Chondrocyte (in vitro differentiated cells): Measurements from ENCODE around the gene CRYGB. TPM values are rescaled to one million over a fixed set of nuclear protein-coding genes. Genes with fewer than 3 reads are reported as not detected.

Experiments
- DNase-seq: peaks from one replicate; pipeline ENCODE4 v3.0.0; 2021; ENCODE audit warnings: mixed read lengths, low spot score
- H3K27ac Mint-ChIP-seq: one replicate; pipeline ENCODE4 v1.8.0; 2021; ENCODE audit warnings: mild to moderate bottlenecking, moderate library complexity, mixed read lengths; ENCODE audit not compliant: unreplicated experiment
- H3K27me3 Mint-ChIP-seq: 2 replicates; pipeline ENCODE4 v1.8.0; 2021; ENCODE audit warnings: low read depth, mixed read lengths
- H3K36me3 Mint-ChIP-seq: 2 replicates; pipeline ENCODE4 v1.8.0; 2021; ENCODE audit warnings: low read depth, mixed read lengths
- H3K4me1 Mint-ChIP-seq: 2 replicates; pipeline ENCODE4 v1.8.0; 2021; ENCODE audit warnings: low read depth, mild to moderate bottlenecking, mixed read lengths
- H3K4me3 Mint-ChIP-seq: one replicate; pipeline ENCODE4 v1.8.0; 2021; ENCODE audit warnings: mild to moderate bottlenecking, moderate library complexity, mixed read lengths; ENCODE audit not compliant: unreplicated experiment
- H3K9me3 Mint-ChIP-seq: 2 replicates; pipeline ENCODE4 v1.8.0; 2021; ENCODE audit warnings: low read depth, mixed read lengths
- total RNA-seq: library from RNA; stranded (reverse); gene quantifications from 3 replicates; pipeline ENCODE4 v1.2.1, GENCODE V29; 2021
- TF ChIP-seq, protein P1 (sequence below): fragments of 200-600 bp; sonication (generic); IDR thresholded peaks from 2 replicates; pipeline ENCODE4 v1.5.0; 2021; ENCODE audit warnings: antibody characterized with exemption, mild to moderate bottlenecking, moderate library complexity

CRYGB gene
- total RNA-seq, 1 donor from 2014 or later, result not detected

DNA sequence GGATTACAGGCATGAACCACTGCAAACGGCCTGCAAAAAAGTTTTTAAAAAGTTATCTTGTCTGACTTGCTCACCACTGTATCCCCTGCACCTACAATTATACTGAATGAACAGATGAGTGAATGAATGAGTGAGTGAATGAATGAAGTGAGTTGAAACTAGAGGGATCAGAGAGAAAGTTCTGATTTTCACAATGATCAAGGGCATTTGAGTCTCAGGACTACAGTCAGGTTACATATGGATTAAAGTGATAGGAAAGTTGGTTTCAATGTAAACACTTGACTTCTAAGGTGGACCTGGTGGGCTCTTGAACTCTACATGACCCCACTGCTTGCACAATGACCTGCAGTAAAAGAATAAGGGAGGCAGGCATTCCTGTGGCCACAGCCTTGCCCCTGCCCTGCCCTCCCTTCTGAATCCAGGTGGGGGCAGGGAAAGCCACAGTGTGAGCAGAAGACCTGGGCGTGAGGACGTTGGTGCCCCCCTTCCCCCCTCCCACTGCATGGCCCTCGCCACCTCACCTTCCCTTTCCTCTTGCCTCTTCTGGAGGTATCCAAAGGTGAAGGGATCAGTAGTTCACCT lies 33.2 kb upstream of the CRYGB start:
- H3K27me3 Mint-ChIP-seq, result peaks cover 23% of the 10 kb centered on the region
- H3K27ac Mint-ChIP-seq, result no peak overlapping the region
- TF ChIP-seq, protein P1, sequence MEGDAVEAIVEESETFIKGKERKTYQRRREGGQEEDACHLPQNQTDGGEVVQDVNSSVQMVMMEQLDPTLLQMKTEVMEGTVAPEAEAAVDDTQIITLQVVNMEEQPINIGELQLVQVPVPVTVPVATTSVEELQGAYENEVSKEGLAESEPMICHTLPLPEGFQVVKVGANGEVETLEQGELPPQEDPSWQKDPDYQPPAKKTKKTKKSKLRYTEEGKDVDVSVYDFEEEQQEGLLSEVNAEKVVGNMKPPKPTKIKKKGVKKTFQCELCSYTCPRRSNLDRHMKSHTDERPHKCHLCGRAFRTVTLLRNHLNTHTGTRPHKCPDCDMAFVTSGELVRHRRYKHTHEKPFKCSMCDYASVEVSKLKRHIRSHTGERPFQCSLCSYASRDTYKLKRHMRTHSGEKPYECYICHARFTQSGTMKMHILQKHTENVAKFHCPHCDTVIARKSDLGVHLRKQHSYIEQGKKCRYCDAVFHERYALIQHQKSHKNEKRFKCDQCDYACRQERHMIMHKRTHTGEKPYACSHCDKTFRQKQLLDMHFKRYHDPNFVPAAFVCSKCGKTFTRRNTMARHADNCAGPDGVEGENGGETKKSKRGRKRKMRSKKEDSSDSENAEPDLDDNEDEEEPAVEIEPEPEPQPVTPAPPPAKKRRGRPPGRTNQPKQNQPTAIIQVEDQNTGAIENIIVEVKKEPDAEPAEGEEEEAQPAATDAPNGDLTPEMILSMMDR, result no peak
- H3K36me3 Mint-ChIP-seq, result no peaks in the 10 kb centered on the region
- H3K4me1 Mint-ChIP-seq, result peaks cover 4% of the 10 kb centered on the region
- H3K4me3 Mint-ChIP-seq, result no peak overlapping the region
- no peak for DNase-seq
- no peaks in the 10 kb centered on the region for H3K9me3 Mint-ChIP-seq

DNA sequence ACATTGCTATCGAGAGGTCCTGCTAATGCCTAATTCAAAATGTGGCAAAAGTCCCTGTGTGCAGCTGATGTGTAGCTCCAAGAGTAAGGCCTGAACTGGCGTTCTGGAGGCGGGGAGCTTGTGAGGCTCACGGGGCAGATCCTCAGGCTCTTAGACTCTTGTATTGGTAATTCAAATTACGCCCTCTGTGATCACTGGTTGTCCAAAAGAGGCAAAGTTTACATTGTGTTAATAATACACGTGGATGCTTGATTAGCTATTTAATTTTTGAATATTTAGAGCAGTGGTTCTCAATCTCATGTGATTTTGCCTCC lies 29.8 kb upstream of the CRYGB start:
- Mint-ChIP-seq H3K9me3 (no peaks in the 10 kb centered on the region), H3K27ac (no peak overlapping the region), H3K4me1 (peaks cover 4% of the 10 kb centered on the region), H3K4me3 (no peak overlapping the region), H3K27me3 (peaks cover 5% of the 10 kb centered on the region), H3K36me3 (no peaks in the 10 kb centered on the region)
- TF ChIP-seq, protein P1, result no peak
- no peak for DNase-seq

DNA sequence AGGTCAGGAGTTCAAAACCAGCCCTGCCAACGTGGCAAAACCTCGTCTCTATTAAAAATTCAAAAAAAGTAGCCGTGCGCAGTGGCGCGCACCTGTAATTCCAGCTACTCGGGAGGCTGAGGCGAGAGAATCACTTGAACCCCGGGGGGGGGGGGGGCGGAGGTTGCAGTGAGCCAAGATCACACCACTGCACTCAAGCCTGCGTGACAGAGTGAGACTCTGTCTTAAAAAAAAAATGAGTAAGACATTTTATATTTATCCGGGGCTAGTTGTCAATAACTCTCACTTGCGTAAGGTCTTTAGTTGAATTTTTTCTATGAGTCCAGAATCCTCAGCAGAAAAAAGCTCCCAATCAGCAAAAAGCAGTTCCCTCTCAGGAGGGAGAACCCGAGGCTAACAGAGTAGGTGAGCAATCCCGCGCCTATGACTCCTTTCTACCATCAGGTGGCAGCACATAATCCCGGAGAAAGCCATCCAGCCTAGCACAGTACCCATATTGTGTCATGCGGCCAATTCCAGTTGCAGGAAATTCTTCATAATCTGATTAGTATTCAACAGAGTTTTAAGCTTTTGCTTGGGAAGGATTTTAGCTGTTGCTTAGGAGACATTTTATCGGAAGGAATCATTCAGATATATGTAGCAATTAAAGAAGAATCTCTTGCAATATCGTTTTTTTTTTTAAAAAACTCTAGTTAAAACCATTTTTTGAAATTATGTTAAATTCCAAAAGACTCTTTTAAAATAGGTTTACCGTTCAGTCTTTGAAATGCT lies 29.3 kb upstream of the CRYGB start:
- H3K9me3 Mint-ChIP-seq, result no peaks in the 10 kb centered on the region
- TF ChIP-seq, protein P1, result peak; percentile 90
- H3K27me3 Mint-ChIP-seq, result peaks cover 6% of the 10 kb centered on the region

DNA sequence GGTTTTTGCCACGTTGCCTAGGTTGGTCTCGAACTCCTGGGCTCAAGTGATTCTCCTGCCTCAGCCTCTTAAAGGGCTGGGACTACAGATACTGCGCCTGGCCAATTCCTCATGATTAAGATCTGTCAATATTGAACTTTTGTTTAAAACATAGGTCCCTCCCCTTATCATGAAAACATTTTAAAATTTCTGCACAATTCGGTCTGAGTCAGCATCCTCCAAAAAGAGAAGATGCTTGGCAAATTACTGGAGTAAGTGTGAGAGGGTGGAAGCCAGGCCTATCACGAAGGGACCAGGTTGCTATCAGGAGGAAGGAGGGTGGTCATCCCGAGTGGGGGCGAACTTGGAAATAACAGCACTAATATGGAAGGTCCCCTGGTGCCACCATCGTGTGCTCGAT lies 28.2 kb upstream of the CRYGB start:
- Mint-ChIP-seq H3K4me3 (no peak overlapping the region), H3K4me1 (peaks cover 4% of the 10 kb centered on the region), H3K9me3 (no peaks in the 10 kb centered on the region), H3K27ac (no peak overlapping the region), H3K27me3 (peaks cover 10% of the 10 kb centered on the region), H3K36me3 (no peaks in the 10 kb centered on the region)
- no peak for DNase-seq
- TF ChIP-seq, protein P1, result no peak

More for the DNA sequence above, 29.3 kb upstream of the CRYGB start:
- Mint-ChIP-seq H3K4me1 (peaks cover 4% of the 10 kb centered on the region), H3K27ac (no peak overlapping the region), H3K4me3 (no peak overlapping the region), H3K36me3 (no peaks in the 10 kb centered on the region)
- DNase-seq, result no peak

DNA sequence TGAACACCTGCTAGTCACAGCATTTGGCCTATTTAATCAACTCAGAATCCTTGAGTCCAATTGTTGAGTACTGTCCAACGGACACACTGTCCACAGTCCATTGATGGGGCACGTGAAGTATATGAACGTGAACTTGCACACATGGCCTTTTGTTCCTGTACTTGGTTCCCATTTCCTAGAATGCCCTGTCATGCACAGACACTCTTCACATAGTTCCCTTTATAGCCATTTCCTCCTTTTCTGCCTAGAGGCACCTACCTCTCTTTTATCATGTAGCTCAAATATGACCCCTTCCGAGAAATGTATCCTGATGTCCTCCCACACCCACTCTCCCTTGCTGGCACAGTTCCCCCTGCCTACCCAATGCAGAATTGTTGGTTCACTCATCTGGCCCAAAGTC lies 26.2 kb upstream of the CRYGB start:
- peaks cover 8% of the 10 kb centered on the region for H3K27me3 Mint-ChIP-seq
- H3K36me3 Mint-ChIP-seq, result no peaks in the 10 kb centered on the region
- H3K27ac Mint-ChIP-seq, result no peak overlapping the region
- peaks cover 4% of the 10 kb centered on the region for H3K4me1 Mint-ChIP-seq
- TF ChIP-seq, protein P1, result no peak
- no peak overlapping the region for H3K4me3 Mint-ChIP-seq
- no peak for DNase-seq
- H3K9me3 Mint-ChIP-seq, result no peaks in the 10 kb centered on the region
